GM19193 (cell line): Measurements from ENCODE around the gene RNLS.

Experiments
- POLR2A ChIP-seq: IDR thresholded peaks from 4 replicates; pipeline ENCODE4 v1.6.1; 2011; ENCODE audit not compliant: insufficient read depth, insufficient read length; ENCODE audit errors: extremely low read depth

The RNLS gene

DNA sequence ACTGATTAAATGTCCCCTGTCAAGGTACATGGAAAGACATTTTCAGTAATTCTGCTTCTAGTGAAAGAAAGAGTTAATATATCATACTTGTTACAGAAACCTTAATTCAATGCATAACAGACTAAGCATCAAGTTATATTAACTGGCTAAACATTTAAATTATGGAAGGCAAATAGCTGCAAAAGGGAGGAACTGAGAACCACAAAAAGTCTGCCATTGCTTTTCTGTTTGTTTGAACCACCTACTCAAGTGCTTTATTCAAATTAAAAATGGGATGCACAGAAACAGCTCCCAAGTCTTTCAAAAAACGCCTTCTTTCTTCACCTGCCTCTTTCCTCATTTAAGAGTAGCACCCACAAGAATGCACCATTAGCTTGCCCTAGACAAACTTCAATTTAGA is 271.9 kb downstream of the RNLS start:
- no peak for TF ChIP-seq POLR2A

DNA sequence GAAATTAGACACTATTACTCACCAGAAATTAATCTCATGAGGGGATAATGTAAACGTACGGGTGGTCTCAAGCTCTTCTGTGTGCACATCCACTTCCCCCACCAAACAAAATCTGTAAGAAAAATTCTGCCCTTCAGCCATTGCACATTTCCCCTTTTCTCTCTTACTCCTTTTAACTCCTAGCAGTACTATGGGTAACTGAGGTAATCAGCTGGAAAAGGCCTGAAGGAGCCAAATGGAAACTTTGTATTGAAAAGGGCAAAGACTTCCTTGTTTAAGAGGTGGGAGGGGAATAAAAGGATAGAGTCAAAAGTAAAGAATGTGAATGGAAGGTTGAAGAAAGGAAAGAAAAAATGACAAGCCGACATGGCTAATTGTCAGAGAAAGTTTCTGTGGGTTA is 273.8 kb downstream of the RNLS start:
- no peak for TF ChIP-seq POLR2A

DNA sequence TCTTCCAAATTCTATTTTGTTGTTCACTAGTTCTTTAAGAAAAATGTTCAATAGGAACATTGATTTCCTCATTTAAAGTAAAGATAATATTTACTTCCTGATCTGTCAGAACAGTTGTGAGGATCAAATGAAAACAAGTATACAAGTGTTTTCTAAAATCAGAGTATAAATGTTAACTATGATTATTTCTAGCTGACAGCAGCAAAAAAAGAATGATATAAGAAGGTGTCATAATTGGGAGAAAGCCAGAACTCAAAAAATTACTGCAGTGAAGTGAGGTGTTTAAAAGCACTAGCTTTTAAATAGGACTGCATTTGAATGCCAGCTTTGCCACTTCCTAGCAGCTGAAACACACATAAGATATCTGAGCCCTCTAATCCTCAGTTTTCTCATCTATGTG is 283.3 kb downstream of the RNLS start:
- no peak for TF ChIP-seq POLR2A

DNA sequence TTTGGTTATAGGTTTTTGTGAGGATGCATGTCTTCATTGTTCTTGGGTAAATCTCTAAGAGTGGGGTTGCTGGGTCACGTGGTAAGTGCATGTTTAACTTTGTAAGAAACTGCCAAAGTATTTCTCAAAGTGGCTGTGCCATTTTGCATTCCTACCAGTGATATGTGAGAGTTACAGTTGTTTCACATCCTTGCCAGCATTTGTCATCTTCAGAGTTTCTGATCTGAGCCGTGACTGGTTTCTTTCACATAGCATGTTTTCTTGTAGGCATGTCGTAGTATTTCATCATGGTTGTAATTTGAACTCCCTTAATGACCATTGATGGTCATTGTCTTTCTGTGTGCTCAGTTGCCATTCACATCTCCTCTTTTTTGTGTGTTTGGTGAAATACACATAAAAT is 286.0 kb downstream of the RNLS start:
- TF ChIP-seq POLR2A, result no peak

DNA sequence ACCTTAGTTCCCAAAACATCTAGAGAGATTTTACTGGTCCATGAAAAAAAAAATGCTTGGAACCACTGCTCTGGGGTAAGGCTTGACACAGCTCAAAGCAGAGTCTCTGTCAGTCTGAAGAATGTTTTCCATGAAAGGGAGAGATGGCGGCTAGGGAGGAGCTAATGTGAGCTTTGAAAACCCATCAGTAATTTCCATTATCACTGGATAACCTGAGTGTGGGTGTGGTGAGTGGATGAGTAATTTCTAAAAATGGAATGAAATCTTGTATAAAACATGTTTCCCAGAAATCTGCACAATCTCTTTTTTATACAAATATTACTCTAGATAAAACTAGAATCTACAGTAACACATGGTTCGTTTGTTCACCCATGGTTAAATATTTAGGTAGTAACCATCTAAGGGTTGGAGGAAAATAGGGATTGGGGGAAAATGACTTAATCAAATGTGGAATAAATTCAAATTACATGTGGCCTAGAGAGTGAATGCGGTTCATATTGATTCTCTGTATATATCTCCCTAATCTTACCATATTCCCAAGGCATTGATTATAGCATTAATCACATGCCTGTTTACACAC is 289.4 kb downstream of the RNLS start:
- TF ChIP-seq POLR2A, result no peak

DNA sequence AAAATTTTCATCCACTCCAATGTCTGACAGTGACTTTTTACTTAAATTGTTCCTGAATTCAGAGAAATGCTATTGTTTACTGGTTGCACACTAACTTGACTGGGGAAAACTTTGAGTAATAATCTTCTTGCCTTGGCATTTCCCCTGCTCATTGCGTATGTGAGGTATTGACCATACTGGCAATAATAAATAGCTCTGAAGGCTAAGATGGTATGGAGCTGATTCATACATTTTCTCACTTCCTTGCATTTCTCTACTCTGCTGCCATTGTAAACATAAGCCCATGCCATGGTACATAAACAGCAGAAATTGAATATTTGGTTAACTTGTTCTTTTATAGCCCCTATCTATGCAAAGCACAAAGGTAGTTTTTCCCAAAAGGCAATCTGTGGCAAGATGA is 290.0 kb downstream of the RNLS start:
- no peak for TF ChIP-seq POLR2A

DNA sequence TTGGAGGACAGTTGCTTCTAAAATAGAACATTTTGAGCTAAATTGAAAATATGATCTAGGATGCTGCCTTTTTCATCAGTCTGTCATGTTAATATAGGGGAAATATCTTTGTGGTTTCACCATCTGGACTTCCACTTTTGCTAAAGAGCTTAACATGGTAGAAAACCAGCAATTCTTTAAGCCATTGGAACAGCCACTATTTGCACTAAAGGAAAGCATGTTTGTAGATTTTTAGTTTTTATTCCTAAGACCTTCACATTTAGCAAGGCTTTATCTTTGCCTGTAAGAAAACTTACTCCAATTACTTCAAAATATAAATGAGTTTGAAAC is 291.0 kb downstream of the RNLS start:
- TF ChIP-seq POLR2A, result no peak

DNA sequence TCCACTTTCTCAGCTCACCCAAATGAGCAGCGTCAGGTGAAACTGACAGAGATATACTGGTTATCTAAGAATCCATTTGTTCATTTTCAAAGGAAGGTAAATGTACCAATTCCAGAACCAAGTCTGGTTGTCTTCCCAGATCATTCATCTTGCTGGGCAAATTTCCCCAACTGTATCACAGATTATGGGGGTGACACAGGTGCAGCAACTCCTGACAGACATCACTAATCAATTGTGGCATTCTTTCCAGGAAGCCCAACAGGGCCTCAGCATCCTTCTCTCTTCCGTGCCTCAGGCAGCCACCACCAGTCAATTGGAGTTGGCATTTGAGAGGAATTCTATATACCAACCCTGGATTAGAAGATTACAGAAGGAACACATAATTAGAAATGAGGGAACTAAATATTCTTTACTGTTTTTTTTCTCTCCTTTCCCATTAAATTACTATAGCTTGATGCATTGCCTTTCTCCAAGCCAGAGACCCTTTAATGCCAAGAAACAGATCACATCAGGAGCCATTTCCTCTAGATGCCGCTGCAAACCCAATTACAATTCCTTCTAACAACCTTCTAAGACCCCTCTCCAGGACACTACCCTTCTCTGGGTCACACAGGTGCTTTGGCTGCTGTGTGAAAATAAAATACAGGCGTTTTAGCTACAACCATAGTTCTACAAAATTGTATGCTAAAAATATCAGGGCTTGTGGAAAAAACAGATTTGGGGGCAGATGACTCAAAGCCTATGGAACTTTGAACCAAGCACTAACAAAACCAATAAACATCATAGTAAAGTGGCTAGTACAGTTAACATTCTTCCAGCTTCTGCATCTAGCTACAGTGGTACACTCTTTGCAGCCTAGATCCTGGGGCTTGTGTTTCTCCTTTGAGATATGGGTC is 291.6 kb downstream of the RNLS start:
- no peak for TF ChIP-seq POLR2A

DNA sequence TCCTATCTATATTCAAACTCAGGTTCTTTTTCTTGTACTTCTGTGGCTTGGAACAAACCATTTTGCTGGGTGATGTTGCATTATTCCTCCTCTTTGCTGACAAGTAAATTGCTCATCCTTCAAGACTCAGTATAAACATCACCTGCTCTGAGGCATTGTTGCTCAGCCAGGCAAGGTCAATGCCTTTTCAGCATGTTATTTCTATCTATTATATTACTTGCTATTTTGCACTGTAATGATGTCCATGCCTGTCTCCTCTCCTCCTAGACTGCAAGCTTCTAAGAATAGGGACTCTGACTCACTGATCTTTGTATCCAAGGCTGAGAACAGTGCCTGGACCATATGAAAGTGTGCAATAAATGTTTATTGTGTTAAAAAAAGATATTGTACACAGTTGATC is 293.8 kb downstream of the RNLS start:
- no peak for TF ChIP-seq POLR2A

DNA sequence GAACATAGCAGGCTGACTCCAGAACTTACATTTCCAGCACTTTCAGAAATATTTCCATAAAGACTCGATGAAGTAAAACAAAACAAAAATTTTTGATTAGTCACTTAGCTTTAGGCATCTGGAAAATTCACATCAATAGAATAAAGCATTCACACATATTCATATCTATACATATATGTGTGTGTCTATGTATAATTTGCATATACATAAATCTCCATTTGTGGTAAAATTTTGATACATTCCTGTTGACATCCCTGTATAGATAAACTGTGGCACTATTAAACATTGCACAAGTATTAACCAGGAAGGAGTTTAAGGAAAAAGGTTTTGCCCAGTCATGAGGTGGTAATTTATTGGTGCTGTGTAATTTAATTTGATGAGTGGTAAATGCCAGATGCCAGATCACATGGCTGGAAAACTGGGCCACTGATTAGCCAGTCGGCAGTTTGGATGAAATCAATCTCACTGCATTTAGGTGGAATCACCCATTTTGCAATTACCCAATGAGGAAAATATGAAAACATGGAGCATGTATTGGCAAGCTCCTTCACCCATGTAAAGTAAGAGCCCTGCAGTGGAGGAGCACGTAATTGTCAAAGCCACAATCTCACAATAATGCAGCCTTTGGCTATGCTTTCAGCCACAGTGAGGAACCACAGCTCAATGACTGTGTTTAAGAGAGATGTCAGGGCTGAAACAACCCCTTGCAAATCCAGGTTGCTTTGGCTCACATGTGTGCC is 294.6 kb downstream of the RNLS start:
- no peak for TF ChIP-seq POLR2A

DNA sequence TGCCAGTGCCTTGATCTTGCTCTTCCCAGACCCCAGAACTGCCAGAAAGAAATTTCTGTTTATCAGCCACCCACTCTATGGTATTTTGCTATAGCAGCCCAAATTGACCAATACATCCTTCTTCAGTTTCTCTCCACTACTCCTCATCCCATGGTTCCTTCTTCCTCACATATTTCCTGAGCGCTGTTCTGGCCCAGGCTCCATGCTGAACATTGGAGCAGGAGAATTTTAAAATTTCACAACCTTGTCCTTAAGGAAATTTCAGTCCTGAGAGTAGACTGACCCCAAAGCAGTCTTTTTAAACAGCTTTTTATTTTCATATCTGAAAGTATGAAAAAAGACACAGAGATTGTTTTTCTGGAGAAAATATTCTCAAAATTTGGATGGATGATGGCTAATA is 297.1 kb downstream of the RNLS start:
- no peak for TF ChIP-seq POLR2A

DNA sequence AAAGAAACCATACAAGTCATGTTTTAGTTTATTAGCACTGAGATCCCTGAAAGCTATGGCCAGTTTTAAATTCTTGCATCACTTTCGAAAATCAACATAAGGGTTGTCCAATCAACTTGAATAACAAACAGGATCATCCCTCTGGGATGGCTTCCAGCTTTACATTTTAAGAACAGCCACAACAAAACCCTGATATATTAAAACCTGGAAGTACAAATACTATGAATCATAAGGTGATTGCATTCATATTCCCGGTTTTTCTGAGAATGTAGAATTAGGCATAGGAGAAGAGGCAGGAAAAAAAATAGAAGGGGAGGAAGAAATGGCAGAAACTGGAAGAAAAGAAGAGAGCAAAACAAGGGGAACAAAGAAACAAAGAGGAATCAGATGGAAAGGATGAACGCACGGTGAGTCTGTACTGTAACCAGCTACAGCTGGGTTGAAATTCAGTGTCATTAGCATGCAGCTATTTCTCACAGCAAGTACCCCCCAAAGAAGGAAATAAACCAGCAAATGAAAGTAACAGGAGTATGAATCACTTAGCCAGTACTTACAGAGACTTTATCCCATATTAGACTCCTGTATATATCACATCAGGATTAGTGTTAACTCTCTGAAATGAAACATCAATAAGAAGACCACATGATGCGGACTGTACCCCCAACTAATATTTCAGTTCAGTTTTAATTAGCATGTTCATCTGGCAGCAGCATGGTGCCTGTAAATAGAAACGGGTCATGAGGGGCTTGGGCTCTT is 301.3 kb downstream of the RNLS start:
- no peak for TF ChIP-seq POLR2A

DNA sequence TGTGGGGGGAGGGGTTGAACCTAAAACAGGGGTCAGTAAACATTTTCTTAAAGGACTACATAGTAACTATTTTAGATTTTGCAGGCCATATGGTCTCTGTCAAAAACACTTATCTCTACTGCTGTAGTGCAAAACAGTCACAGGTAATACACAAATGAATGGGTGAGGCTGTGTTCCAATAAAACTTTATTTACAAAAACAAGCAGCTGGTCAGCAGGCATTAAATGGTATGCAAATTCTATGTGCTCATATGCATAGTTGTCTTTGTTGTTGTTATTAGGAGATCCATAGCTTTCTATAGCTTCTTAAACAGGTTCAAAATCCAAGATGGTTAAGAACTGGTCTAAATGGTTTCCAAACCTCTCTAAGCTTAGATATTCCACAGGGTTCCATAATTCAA is 302.6 kb downstream of the RNLS start:
- TF ChIP-seq POLR2A, result no peak

DNA sequence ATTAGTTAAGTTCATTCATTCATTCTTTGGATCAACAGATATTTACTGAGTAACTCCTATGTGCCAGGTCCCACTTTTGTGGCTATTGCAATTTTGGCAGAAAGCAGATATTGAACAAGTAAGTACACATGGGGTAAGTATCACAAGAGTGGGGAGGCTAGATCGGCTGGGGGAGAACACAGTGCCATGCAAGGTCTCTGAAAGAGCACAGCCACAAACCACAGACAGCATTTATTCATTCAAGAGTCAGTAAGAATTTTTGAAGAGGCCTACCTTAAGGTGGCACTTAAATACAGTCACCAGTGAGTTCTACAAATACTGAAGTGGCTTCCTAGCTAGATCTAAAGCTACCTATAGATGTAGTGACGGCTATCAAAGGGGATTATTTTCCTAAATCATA is 304.2 kb downstream of the RNLS start:
- TF ChIP-seq POLR2A, result no peak

DNA sequence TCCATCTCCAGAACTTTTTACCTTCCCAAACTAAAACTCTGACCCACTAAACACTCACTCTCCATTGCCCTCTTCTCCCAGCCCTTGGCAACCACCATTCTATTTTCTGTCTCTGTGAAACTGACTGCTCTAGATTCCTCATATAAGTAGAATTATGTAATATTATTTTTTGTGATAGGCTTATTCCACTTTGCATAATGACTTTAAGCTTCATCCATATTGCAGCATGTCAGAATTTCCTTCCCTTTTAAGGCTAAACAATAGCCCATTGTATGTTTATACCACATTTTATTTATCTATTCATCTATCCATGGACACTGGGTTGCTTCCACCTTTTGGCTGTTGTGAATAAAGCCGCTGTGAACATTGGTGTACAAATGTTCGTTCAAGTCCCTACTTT is 308.8 kb downstream of the RNLS start:
- no peak for TF ChIP-seq POLR2A
